HL-60 (cell line): ENCODE results near the gene ITGAE.

Source experiments
- GABPA ChIP-seq: IDR thresholded peaks from 2 replicates; pipeline ENCODE4 v1.6.1; 2012; ENCODE audit warnings: low read depth
- POLR2AphosphoS5 ChIP-seq: IDR thresholded peaks from 2 replicates; pipeline ENCODE4 v1.6.1; 2012; ENCODE audit warnings: low read depth
- SPI1 ChIP-seq: IDR thresholded peaks from 2 replicates; pipeline ENCODE4 v1.6.1; 2012; ENCODE audit warnings: low read depth, mild to moderate bottlenecking, borderline replicate concordance
- TF ChIP-seq, protein P1 (sequence below): IDR thresholded peaks from one replicate; pipeline ENCODE4 v1.5.1; 2011; ENCODE audit warnings: low read length, control low read depth, inconsistent platforms; ENCODE audit not compliant: insufficient read depth
- TF ChIP-seq, protein P2 (sequence below): IDR thresholded peaks from 2 replicates; pipeline ENCODE4 v1.6.1; 2012; ENCODE audit warnings: low read depth; ENCODE audit not compliant: insufficient replicate concordance

DNA sequence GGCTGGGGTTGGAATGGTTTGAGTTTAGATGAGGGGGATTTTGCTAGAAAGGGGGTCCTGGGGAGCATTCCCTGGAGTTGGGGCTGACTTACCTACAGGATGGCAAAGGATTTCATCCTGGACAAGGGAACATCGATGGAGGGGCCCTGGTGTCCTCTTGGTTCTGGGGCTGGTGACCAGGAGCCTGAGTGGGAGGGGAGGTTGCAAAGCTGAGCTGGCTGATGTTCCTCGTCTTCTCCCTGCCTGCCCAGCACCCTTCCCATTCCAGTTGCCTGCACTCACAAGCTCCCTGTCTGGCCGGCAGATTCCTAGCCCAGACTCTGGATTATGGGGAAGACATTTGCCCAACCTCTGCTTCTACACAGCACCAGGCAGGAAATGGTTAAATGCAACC is 37.2 kb downstream of the ITGAE start:
- TF ChIP-seq POLR2AphosphoS5 (no peak), GABPA (no peak), SPI1 (no peak)
- TF ChIP-seq, protein P1, sequence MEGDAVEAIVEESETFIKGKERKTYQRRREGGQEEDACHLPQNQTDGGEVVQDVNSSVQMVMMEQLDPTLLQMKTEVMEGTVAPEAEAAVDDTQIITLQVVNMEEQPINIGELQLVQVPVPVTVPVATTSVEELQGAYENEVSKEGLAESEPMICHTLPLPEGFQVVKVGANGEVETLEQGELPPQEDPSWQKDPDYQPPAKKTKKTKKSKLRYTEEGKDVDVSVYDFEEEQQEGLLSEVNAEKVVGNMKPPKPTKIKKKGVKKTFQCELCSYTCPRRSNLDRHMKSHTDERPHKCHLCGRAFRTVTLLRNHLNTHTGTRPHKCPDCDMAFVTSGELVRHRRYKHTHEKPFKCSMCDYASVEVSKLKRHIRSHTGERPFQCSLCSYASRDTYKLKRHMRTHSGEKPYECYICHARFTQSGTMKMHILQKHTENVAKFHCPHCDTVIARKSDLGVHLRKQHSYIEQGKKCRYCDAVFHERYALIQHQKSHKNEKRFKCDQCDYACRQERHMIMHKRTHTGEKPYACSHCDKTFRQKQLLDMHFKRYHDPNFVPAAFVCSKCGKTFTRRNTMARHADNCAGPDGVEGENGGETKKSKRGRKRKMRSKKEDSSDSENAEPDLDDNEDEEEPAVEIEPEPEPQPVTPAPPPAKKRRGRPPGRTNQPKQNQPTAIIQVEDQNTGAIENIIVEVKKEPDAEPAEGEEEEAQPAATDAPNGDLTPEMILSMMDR: no peak
- TF ChIP-seq, protein P2, sequence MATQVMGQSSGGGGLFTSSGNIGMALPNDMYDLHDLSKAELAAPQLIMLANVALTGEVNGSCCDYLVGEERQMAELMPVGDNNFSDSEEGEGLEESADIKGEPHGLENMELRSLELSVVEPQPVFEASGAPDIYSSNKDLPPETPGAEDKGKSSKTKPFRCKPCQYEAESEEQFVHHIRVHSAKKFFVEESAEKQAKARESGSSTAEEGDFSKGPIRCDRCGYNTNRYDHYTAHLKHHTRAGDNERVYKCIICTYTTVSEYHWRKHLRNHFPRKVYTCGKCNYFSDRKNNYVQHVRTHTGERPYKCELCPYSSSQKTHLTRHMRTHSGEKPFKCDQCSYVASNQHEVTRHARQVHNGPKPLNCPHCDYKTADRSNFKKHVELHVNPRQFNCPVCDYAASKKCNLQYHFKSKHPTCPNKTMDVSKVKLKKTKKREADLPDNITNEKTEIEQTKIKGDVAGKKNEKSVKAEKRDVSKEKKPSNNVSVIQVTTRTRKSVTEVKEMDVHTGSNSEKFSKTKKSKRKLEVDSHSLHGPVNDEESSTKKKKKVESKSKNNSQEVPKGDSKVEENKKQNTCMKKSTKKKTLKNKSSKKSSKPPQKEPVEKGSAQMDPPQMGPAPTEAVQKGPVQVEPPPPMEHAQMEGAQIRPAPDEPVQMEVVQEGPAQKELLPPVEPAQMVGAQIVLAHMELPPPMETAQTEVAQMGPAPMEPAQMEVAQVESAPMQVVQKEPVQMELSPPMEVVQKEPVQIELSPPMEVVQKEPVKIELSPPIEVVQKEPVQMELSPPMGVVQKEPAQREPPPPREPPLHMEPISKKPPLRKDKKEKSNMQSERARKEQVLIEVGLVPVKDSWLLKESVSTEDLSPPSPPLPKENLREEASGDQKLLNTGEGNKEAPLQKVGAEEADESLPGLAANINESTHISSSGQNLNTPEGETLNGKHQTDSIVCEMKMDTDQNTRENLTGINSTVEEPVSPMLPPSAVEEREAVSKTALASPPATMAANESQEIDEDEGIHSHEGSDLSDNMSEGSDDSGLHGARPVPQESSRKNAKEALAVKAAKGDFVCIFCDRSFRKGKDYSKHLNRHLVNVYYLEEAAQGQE: no peak
